ENCODE results near the gene ZNF71.

ZNF71 gene

DNA sequence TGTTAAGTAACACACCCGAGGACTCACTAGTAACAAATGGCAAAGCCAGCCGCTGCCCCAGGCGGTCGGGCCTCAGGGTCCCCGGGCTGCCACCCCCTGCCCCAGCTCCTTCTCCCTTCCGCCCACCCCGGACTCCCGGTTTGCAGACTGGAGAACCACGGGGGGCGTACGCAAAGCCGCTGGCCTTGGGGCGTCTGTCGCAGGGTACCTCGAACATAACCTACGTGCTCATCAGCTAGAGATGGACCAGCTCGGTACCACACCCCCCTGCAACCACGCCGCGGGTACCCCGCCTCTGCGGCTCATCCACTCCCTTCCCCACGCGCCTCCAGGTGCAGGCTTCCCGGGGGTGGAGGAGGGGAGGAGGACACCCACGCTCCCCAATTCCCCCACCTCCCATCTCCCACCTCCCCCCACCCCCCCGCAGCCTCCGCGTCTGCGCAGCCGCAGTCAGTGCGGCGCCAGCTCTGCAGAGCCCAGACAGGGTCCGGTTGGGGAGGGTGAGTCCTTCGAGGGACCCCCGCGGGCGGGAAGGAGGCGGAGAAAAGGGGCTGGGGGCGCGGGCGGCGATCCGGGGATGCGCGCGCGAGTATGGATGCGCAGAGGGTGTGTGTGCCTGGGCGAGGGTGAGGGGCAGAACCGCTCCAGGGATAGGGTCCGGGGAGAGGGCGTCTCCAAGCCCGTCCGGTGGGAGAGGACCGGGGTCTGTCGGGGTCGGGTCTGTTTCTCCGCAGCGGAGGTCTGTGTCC lies 47.8 kb downstream of the ZNF71 start, which contains the start of gene SMIM17:
Gene SMIM17, plus strand, starts transcription at position 449 of the 749 bp plus-strand sequence. CDS start 2,509 bp downstream, outside the sequence.
- Histone ChIP-seq H3K27me3 (replicated peaks; ENCODE audit: control insufficient read depth, insufficient read depth, low read length) (no peaks in the 10 kb centered on the region), H3K4me3 (replicated peaks; ENCODE audit: low read depth, low read length) (no peak within 1 kb of the TSS), H3K36me3 (ENCODE audit: control insufficient read depth, insufficient read depth, low read length) (no peaks in the 10 kb centered on the region)
- TF ChIP-seq, protein P1, sequence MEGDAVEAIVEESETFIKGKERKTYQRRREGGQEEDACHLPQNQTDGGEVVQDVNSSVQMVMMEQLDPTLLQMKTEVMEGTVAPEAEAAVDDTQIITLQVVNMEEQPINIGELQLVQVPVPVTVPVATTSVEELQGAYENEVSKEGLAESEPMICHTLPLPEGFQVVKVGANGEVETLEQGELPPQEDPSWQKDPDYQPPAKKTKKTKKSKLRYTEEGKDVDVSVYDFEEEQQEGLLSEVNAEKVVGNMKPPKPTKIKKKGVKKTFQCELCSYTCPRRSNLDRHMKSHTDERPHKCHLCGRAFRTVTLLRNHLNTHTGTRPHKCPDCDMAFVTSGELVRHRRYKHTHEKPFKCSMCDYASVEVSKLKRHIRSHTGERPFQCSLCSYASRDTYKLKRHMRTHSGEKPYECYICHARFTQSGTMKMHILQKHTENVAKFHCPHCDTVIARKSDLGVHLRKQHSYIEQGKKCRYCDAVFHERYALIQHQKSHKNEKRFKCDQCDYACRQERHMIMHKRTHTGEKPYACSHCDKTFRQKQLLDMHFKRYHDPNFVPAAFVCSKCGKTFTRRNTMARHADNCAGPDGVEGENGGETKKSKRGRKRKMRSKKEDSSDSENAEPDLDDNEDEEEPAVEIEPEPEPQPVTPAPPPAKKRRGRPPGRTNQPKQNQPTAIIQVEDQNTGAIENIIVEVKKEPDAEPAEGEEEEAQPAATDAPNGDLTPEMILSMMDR (IDR thresholded peaks at IDR 0.05; ENCODE audit: insufficient read depth, low read length, poor library complexity, severe bottlenecking), result no peak
- no peak for DNase-seq (ENCODE audit: extremely low read depth, insufficient read length)

DNA sequence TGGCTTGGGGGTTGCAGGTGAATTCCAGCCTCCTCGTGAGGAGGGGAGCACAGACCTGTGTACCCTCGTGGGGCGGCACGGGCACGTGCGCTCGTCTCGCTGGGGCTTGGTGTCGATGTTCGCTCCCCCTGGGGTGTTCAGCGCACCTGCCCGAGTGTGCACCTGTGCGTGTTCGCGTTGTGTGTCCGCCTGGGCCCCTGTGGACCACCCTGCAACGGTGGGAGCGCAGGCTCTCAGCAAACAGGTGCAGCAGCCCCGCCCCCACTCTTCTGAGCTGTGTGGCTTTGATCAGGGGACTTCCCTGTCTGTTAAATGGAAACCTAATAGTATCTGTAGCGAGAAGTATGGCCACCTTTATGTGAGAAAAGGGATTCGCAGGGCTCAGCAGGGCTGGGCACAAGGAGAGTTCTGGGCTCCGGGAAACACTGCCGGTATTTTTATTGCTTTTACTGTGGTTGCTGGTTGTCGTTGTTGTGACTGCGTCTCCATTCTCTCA lies 48.4 kb downstream of the ZNF71 start:
- Histone ChIP-seq H3K4me3 (replicated peaks; ENCODE audit: low read depth, low read length) (no peak overlapping the region), H3K36me3 (ENCODE audit: control insufficient read depth, insufficient read depth, low read length) (no peaks in the 10 kb centered on the region), H3K27me3 (replicated peaks; ENCODE audit: control insufficient read depth, insufficient read depth, low read length) (no peaks in the 10 kb centered on the region)
- TF ChIP-seq, protein P1 (IDR thresholded peaks at IDR 0.05; ENCODE audit: insufficient read depth, low read length, poor library complexity, severe bottlenecking), result no peak
- DNase-seq (ENCODE audit: extremely low read depth, insufficient read length), result no peak

DNA sequence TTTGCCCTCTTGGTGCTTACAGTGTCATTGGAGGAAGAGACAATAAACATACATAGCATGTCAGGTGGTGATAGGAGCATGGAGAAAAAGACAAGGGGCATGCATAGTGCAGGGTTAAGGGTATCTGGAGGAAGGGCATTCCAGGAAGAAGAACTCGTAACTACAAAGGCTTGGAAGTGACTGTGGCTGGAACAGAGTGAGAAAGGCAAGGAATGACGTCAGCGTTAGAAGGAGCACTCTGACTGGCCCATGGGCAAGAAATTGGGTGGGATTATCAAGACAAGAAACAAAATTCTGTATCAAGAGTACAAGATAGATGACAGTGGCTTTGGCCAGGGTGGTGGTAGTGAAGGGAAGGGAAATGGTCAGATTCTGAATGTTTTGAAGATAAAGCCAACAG lies 59.0 kb downstream of the ZNF71 start:
- H3K36me3 ChIP-seq (ENCODE audit: control insufficient read depth, insufficient read depth, low read length), result no peaks in the 10 kb centered on the region
- TF ChIP-seq, protein P1 (IDR thresholded peaks at IDR 0.05; ENCODE audit: insufficient read depth, low read length, poor library complexity, severe bottlenecking), result no peak
- no peak overlapping the region for H3K4me3 ChIP-seq (replicated peaks; ENCODE audit: low read depth, low read length)
- DNase-seq (ENCODE audit: extremely low read depth, insufficient read length), result no peak
- no peaks in the 10 kb centered on the region for H3K27me3 ChIP-seq (replicated peaks; ENCODE audit: control insufficient read depth, insufficient read depth, low read length)

DNA sequence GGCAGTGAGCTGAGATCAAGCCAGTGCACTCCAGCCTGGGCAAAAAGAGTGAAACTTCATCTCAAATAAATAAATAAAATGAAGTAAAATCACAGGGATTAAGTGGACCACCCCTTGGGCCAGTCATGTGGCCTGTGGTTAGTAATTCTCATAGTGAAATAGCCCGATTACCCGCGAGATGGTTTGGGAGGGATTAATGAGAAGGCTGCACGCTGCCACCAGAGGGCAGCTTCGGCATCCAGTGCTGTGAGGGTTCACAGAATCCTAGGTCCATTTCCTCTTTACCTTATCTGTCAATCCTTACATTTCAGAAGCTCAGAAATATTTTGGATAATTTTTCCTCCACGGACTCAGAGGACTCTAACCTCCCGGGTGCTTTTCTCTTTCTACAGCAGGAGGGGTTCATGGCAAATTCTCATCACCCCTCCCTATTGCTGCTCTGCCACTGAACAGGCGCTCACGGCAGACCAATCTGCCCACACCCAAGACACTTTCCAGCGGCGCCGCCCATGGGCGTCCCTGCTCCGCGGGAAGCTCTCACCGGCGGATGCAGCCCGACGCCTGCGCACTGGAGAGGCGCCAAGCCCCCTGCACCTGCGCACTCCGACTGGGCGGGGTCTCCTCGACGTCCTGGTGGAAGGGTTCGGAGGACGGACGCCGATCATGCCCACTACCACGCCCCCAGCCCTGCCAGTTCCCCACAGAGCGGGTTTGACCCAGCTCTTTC lies 65.4 kb downstream of the ZNF71 start:
- Histone ChIP-seq H3K36me3 (ENCODE audit: control insufficient read depth, insufficient read depth, low read length) (no peaks in the 10 kb centered on the region), H3K27me3 (replicated peaks; ENCODE audit: control insufficient read depth, insufficient read depth, low read length) (no peaks in the 10 kb centered on the region), H3K4me3 (replicated peaks; ENCODE audit: low read depth, low read length) (no peak overlapping the region)
- DNase-seq (ENCODE audit: extremely low read depth, insufficient read length), result no peak
- TF ChIP-seq, protein P1 (IDR thresholded peaks at IDR 0.05; ENCODE audit: insufficient read depth, low read length, poor library complexity, severe bottlenecking), result no peak

DNA sequence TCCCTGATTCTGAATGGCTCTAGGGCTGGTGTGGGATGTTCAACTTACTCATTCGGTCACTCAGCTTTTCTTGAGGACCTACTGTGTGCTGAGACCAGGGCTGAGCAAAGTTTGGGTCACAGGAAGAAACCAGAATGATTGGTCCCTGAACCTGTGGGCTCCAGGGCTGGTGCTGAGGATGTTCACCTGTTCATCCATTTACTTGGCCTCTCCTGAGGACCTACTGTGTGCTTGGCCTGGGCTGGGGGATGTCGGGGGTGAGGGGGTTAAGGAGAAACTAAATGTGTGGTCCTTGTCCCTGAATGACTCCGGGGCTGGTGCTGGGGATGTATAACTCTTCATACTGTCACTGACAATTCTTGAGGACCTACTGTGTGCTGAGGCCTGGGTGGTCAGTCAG lies 66.1 kb downstream of the ZNF71 start:
- H3K27me3 ChIP-seq (replicated peaks; ENCODE audit: control insufficient read depth, insufficient read depth, low read length), result no peaks in the 10 kb centered on the region
- TF ChIP-seq, protein P1 (IDR thresholded peaks at IDR 0.05; ENCODE audit: insufficient read depth, low read length, poor library complexity, severe bottlenecking), result no peak
- H3K36me3 ChIP-seq (ENCODE audit: control insufficient read depth, insufficient read depth, low read length), result no peaks in the 10 kb centered on the region
- H3K4me3 ChIP-seq (replicated peaks; ENCODE audit: low read depth, low read length), result no peak overlapping the region
- no peak for DNase-seq (ENCODE audit: extremely low read depth, insufficient read length)

All from GM06990 (cell line).